ENCODE measurements around the gene SAFB. TPM values are rescaled to one million over a fixed set of nuclear protein-coding genes. Genes with fewer than 3 reads are reported as not detected.

The SAFB gene
- total and polyA plus RNA-seq, 2 of the 4 experiments (the other 2 are of a cell fraction) = 18.5 to 41.2 TPM

DNA sequence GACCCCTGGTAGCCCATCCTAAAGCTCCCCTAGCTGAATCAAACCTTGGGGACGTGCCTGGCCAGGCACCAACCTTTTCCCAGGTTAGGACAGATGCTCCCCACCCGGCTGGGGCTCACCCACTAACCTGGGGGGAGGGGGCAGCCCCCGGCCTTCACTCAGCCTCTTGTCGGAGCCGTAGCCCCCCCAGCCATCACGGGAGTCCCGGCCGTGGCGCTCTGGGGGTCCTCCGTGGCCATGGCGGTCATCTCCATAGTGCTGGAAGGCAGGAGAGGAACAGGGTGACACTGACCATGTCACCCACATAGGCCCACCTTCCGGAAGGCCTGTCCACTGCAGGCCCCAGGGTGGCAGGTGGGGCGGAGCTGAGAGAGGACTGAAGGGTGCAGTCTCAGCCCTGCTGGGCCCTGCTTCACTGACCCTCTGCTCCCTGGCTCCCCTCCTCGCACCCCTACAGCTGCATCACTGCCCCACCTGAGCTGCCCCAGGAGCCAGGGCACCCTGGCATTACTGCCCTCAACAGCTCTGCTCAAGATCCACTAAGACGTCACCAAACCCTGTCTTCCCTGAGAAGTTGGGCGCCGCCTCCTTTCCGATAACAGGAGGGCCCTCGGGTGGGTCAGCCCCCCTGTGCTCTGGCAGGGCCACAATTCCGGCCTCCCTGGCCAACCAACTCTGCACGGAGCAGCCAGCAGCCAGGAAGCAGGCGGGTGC is 32.6 kb upstream of the SAFB start:
- in situ Hi-C loops (cut with MboI; ENCODE audit: low sequenced_read_pairs) = no loop called here
- Histone ChIP-seq H3K56ac (ENCODE audit: extremely low read depth, insufficient read depth, low read length) (no peak overlapping the region), H3K23ac (ENCODE audit: low read depth, low read length) (no peak overlapping the region), H2BK20ac (ENCODE audit: low read depth, low read length) (no peak overlapping the region), H3K4me3 (ENCODE audit: insufficient read depth, low read depth, low read length) (no peak overlapping the region), H2AFZ (replicated peaks; ENCODE audit: low read length, poor library complexity) (no peak overlapping the region), H3K14ac (replicated peaks; ENCODE audit: low read depth, low read length) (no peak overlapping the region), H3K79me1 (ENCODE audit: low read depth in 1 of 2, low read length in 2 of 2) (peaks cover 0 to 13% of the 10 kb centered on the region in 2 experiments; a peak in 2 of 4 replicates), H2BK120ac (ENCODE audit: low read depth, low read length) (no peak overlapping the region), H3K27me3 (ENCODE audit: control insufficient read depth, insufficient read depth, low read length) (no peaks in the 10 kb centered on the region), H4K5ac (ENCODE audit: low read depth, low read length) (no peak overlapping the region), H2BK5ac (ENCODE audit: low read depth, low read length, poor library complexity, severe bottlenecking) (no peak overlapping the region), H2AK9ac (replicated peaks; ENCODE audit: low read depth, low read length, poor library complexity) (no peak overlapping the region), H3K9me1 (ENCODE audit: insufficient read depth, low read length) (no peaks in the 10 kb centered on the region), H3K4me2 (ENCODE audit: low read depth, low read length) (no peak overlapping the region), H2AK5ac (ENCODE audit: low read depth, low read length) (no peak overlapping the region), H4K91ac (ENCODE audit: insufficient read depth, low read depth, low read length) (no peak overlapping the region), H3K9ac (ENCODE audit: low read depth, low read length) (no peak overlapping the region), H3K36me3 (ENCODE audit: control insufficient read depth, insufficient read depth, low read length) (peaks cover 85% of the 10 kb centered on the region), H2BK15ac (ENCODE audit: low read depth, low read length) (no peak overlapping the region), H4K8ac (ENCODE audit: low read depth in 2 of 2, low read length in 2 of 2) (no peak overlapping the region), H3K4ac (ENCODE audit: low read depth, low read length) (no peak overlapping the region), H4K20me1 (ENCODE audit: insufficient read depth, low read length) (peaks cover under 1% of the 10 kb centered on the region), H3K27ac (ENCODE audit: insufficient read depth, low read length) (no peak overlapping the region), H3K4me1 (ENCODE audit: control insufficient read depth, insufficient read depth, low read length) (no peaks in the 10 kb centered on the region), H3K9me3 (ENCODE audit: control insufficient read depth, insufficient read depth, low read length) (no peaks in the 10 kb centered on the region), H3K18ac (ENCODE audit: low read depth, low read length) (no peak overlapping the region)
- dilution Hi-C loops (cut with HindIII; ENCODE audit: low sequenced_read_pairs, unreplicated experiment) = no loop called here
- CTCF ChIA-PET = no interaction called here
- DNase-seq (no peak), ATAC-seq (ENCODE audit: low read depth) (no peak)
- no TSS peak for BruUV-seq (replicated peaks)
- 90% methylated on average over 9 of the region's 22 CpGs; no CpG with 5 or more reads in 1 of the 2 experiments for WGBS, 2 experiments (ENCODE audit: extremely low coverage in 2 of 2, insufficient read length in 1 of 2)
- intact Hi-C loops (cut with micrococcal nuclease) = no loop called here
- POLR2A ChIA-PET (ENCODE audit: unreplicated experiment) = no interaction called here
- TF ChIP-seq FOS (IDR thresholded peaks at IDR 0.05; ENCODE audit: low read depth, low read length) (no peak), MXI1 (IDR thresholded peaks at IDR 0.05; ENCODE audit: borderline replicate concordance, low read depth, low read length) (no peak), CEBPB (IDR thresholded peaks at IDR 0.05; ENCODE audit: low read depth, low read length) (no peak), RAD21 (IDR thresholded peaks at IDR 0.05; ENCODE audit: low read length) (no peak), RFX5 (IDR thresholded peaks at IDR 0.05; ENCODE audit: low read depth, low read length) (no peak)
- TF ChIP-seq, protein P1, sequence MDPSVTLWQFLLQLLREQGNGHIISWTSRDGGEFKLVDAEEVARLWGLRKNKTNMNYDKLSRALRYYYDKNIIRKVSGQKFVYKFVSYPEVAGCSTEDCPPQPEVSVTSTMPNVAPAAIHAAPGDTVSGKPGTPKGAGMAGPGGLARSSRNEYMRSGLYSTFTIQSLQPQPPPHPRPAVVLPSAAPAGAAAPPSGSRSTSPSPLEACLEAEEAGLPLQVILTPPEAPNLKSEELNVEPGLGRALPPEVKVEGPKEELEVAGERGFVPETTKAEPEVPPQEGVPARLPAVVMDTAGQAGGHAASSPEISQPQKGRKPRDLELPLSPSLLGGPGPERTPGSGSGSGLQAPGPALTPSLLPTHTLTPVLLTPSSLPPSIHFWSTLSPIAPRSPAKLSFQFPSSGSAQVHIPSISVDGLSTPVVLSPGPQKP (IDR thresholded peaks at IDR 0.05; ENCODE audit: borderline replicate concordance, low read depth, low read length) = no peak
- TF ChIP-seq, protein P2, sequence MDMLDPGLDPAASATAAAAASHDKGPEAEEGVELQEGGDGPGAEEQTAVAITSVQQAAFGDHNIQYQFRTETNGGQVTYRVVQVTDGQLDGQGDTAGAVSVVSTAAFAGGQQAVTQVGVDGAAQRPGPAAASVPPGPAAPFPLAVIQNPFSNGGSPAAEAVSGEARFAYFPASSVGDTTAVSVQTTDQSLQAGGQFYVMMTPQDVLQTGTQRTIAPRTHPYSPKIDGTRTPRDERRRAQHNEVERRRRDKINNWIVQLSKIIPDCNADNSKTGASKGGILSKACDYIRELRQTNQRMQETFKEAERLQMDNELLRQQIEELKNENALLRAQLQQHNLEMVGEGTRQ (IDR thresholded peaks at IDR 0.05; ENCODE audit: low read depth, low read length) = no peak
